ENCODE results near the gene DIPK1B. TPM values are rescaled to one million over a fixed set of nuclear protein-coding genes. Genes with fewer than 3 reads are reported as not detected.
A peak's percentile ranks its signal among the peaks of the same experiment; 100 is the strongest.

DIPK1B gene
- total RNA-seq, 1 donor from 2014 or later, result 2.2 TPM

DNA sequence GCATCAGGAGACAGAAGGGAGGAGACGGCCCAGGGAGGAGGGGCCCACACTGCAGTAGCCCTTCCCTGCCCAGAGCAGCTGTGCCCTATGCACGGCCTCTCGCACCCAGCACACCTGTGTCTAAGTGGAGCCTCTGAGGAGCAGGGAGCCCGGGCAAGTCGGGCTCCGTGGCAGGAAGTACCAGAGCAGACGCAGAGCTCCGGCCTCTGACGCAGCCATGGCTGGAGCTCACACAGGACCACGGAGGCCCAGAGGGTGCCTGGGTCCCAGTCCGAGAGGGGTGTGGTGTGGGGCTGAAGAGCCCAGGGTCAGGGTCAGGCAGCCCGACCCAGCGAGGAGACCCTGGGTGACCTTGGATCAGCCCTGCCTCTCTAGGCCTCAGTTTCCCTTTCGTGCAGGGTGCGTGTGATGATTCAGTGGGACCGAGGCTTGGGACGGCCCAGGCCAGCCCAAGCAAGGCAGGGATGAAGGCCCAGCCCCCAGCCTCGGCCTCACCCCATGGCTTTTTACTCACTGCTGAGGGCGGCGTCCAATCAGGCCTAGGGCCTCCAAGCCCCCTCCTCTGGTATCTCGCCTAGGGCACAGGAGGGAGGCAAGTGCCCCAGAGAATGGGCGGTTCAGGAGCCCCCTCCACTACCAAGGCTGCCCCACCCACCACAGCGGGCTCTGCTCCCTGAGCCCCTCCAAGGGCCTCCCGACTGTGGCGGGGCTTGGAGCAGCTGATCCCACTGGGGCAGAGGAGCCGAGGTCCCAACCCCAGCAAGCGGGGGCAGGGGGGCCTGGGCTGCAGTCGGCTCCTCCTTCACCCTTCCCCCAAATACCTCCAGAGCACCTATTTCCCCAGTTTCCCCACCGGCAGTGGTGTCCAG lies 20.8 kb upstream of the DIPK1B start:
- TF ChIP-seq, protein P1, sequence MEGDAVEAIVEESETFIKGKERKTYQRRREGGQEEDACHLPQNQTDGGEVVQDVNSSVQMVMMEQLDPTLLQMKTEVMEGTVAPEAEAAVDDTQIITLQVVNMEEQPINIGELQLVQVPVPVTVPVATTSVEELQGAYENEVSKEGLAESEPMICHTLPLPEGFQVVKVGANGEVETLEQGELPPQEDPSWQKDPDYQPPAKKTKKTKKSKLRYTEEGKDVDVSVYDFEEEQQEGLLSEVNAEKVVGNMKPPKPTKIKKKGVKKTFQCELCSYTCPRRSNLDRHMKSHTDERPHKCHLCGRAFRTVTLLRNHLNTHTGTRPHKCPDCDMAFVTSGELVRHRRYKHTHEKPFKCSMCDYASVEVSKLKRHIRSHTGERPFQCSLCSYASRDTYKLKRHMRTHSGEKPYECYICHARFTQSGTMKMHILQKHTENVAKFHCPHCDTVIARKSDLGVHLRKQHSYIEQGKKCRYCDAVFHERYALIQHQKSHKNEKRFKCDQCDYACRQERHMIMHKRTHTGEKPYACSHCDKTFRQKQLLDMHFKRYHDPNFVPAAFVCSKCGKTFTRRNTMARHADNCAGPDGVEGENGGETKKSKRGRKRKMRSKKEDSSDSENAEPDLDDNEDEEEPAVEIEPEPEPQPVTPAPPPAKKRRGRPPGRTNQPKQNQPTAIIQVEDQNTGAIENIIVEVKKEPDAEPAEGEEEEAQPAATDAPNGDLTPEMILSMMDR (IDR thresholded peaks at IDR 0.05), result no peak
- H3K4me1 Mint-ChIP-seq, result peaks cover 6% of the 10 kb centered on the region
- H3K9me3 Mint-ChIP-seq, result no peaks in the 10 kb centered on the region
- POLR2A ChIA-PET, result interaction anchor here (0.6 kb wide), 1 partner anchor 106 kb away, joined by 4 read pairs; no protein-coding TSS in a partner anchor
- no peaks in the 10 kb centered on the region for H3K36me3 Mint-ChIP-seq (ENCODE audit: low read depth)
- DNase-seq, result no peak
- H3K4me3 Mint-ChIP-seq, result no peak overlapping the region
- no peak overlapping the region for H3K27ac Mint-ChIP-seq
- peaks cover 8% of the 10 kb centered on the region for H3K27me3 Mint-ChIP-seq
- CTCF ChIA-PET, result no interaction called here
- no peak for ATAC-seq (ENCODE audit: low read depth)
- intact Hi-C loops (cut with micrococcal nuclease), result no loop called here

DNA sequence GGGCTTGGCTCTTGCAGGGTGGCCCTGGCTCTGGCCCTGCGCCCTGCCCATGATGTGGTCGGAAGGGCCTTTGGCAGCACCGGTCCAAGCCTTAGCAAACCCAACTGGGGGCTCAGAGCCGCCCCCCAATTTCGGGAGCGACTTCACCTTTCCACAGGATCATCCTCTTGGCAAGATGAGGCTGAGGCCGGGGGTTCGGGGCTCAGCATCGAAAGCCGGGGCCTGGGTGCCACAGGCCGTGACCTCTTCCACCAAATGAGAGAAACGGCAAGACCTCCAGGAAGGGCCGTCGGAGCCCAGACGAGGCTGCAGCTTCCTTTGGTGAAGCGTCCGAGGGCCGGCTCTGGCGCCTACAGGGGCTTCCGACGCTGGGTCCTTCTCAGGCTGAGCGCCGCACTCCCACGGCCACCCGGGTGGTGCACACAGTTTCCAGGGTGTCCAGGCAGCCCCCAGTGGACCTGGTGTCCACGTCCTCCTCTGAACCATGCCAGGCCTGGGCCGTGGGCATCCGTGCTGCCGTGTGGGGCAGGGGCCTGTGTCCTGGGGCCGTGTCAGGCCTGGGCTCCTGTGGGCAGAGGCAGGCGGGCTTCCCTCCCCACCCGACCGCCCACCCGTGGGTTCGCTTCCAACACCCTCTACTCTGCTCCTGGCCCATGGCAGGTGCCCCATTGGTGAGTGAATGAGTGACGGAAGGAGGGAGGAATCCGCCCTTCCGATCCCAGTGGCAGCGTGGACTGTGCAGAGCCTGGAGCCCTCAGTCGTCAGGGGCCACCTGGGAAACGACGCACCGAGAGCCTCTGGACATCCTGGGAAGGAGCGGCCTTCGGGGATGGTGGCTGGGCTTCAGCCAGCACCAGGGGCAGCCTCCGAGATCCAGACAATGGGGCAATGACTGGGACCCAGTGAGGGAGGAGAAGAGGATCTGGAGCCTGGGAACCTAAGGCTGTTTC lies 19.9 kb upstream of the DIPK1B start:
- DNase-seq, result no peak
- TF ChIP-seq, protein P1 (IDR thresholded peaks at IDR 0.05), result no peak
- H3K4me1 Mint-ChIP-seq, result peaks cover 10% of the 10 kb centered on the region
- no peaks in the 10 kb centered on the region for H3K36me3 Mint-ChIP-seq (ENCODE audit: low read depth)
- no peak for ATAC-seq (ENCODE audit: low read depth)
- H3K27ac Mint-ChIP-seq, result no peak overlapping the region
- CTCF ChIA-PET, result interaction anchor here (0.5 kb wide), 1 partner anchor 485 kb away, joined by 3 read pairs; no protein-coding TSS in a partner anchor
- intact Hi-C loops (cut with micrococcal nuclease), result no loop called here
- H3K9me3 Mint-ChIP-seq, result no peaks in the 10 kb centered on the region
- no peak overlapping the region for H3K4me3 Mint-ChIP-seq
- POLR2A ChIA-PET, result no interaction called here
- H3K27me3 Mint-ChIP-seq, result peaks cover 11% of the 10 kb centered on the region

DNA sequence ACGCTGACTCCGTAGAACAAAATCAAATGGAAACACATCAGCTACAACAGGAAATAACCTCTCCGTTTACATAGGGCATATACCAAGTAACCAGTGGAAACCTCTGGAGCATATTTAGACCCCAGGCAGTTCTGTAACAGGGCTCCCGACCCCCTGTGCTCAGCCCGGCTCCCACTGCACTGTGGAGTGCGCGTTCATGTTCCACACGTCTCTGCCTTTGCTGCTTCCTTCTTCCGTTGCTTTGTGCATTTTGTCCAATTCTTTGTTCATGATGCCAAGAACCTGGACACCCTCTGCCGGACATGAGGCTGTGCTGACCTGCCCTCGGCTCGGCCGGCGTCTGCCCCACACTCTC lies 19.3 kb upstream of the DIPK1B start:
- POLR2A ChIA-PET, result interaction anchor here (1.0 kb wide), 2 partner anchors 11 to 74 kb away, joined by 3 read pairs; no protein-coding TSS in a partner anchor
- ATAC-seq (ENCODE audit: low read depth) (no peak), DNase-seq (no peak)
- CTCF ChIA-PET, result interaction anchor here (0.5 kb wide), 1 partner anchor 486 kb away, joined by 3 read pairs; no protein-coding TSS in a partner anchor
- TF ChIP-seq, protein P1 (IDR thresholded peaks at IDR 0.05), result no peak
- H3K4me3 Mint-ChIP-seq, result no peak overlapping the region
- no peaks in the 10 kb centered on the region for H3K36me3 Mint-ChIP-seq (ENCODE audit: low read depth)
- H3K27me3 Mint-ChIP-seq, result peaks cover 16% of the 10 kb centered on the region
- H3K4me1 Mint-ChIP-seq, result peaks cover 15% of the 10 kb centered on the region
- no peak overlapping the region for H3K27ac Mint-ChIP-seq
- no peaks in the 10 kb centered on the region for H3K9me3 Mint-ChIP-seq
- intact Hi-C loops (cut with micrococcal nuclease), result no loop called here

DNA sequence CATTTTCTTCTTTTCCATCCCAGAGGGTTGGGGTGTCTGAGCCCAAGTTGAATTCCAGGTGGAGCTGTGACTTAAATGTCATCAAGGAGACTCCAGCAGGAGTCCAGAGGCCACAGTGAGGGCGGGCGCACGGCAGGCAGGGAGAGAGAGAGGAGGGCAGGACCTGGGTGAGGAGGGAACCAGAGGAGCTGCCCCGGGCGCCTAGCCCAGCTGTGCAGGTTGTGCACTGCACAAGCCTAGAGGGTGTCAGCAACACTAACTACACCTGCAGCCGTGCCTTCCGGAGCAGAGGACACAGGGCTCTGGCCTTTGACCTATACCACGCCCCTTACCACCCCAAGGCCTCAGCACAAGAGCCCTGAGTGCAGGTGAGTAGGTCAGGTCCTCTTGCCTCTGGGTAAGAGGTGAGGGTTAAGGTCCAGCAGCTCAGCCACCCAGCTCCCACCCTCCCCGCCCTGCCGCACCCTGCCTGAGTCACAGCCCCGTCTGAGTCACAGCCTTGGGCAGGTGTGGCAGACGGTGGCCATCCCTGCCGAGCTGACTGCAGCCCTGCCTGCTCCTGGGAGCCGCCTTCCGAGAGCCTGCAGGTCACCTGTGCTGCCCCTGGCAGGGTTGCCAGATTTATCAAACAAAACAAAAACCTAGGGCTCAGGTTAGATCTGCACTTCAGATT lies 18.7 kb upstream of the DIPK1B start:
- Mint-ChIP-seq H3K4me1 (peaks cover 14% of the 10 kb centered on the region), H3K27me3 (peaks cover 18% of the 10 kb centered on the region), H3K36me3 (ENCODE audit: low read depth) (no peaks in the 10 kb centered on the region), H3K27ac (no peak overlapping the region), H3K9me3 (no peaks in the 10 kb centered on the region), H3K4me3 (no peak overlapping the region)
- POLR2A ChIA-PET, result interaction anchor here (1.0 to 1.3 kb wide), 3 partner anchors 11 to 74 kb away, joined by 3 read pairs; no protein-coding TSS in a partner anchor
- peak; percentile 60 for ATAC-seq (ENCODE audit: low read depth)
- CTCF ChIA-PET, result interaction anchor here (0.8 to 0.9 kb wide), 2 partner anchors 12 to 36 kb away, joined by 3 read pairs; no protein-coding TSS in a partner anchor
- intact Hi-C loops (cut with micrococcal nuclease), result no loop called here
- TF ChIP-seq, protein P1 (IDR thresholded peaks at IDR 0.05), result no peak
- no peak for DNase-seq
